Bronchial epithelial cell (primary cell): ENCODE data around the gene GRIK3. TPM values are rescaled to one million over a fixed set of nuclear protein-coding genes. Genes with fewer than 3 reads are reported as not detected.

Source experiments
- DNase-seq: peaks from one replicate; pipeline ENCODE4 v3.0.0-alpha.2; 2010; ENCODE audit warnings: low read depth
- FAIRE-seq: peaks from 2 replicates; lab custom pipeline; 2011; peaks lifted over from hg19 to GRCh38; lab: Jason Lieb, UNC
- H3K27me3 ChIP-seq: 2 replicates; pipeline ENCODE4 v1.5.1; 2011; ENCODE audit warnings: low read length; ENCODE audit not compliant: control insufficient read depth, insufficient read depth
- H3K36me3 ChIP-seq: 2 replicates; pipeline ENCODE4 v1.5.1; 2011; ENCODE audit warnings: low read length; ENCODE audit not compliant: control insufficient read depth, insufficient read depth
- H3K4me3 ChIP-seq: 2 replicates; pipeline ENCODE4 v1.5.1; 2011; ENCODE audit warnings: mild to moderate bottlenecking, low read depth, low read length, control low read depth
- CTCF ChIP-seq: IDR thresholded peaks from 2 replicates; pipeline ENCODE4 v1.5.1; 2011; ENCODE audit warnings: mild to moderate bottlenecking, moderate library complexity, low read length, control low read depth, inconsistent platforms; ENCODE audit not compliant: insufficient read depth, severe bottlenecking
- total RNA-seq: library from RNA; depleted of rRNA; stranded (reverse); fragments of >200 nt; gene quantifications from 2 replicates; pipeline ENCODE4 v1.2.1, GENCODE V29; 2014

GRIK3 gene
- total RNA-seq, 1 donor from 2014 or later, result under 0.01 TPM

- H3K27me3 ChIP-seq, result no peaks in the 10 kb centered on the region
- no peak for TF ChIP-seq CTCF
- H3K36me3 ChIP-seq, result no peaks in the 10 kb centered on the region
- H3K4me3 ChIP-seq, result no peak overlapping the region
- DNase-seq (no peak), FAIRE-seq (no peak)
Measured at GRCh38 chr1:37020653-37021277, 13.6 kb downstream of the GRIK3 start.

- no peak for FAIRE-seq
- DNase-seq, result no peak
- TF ChIP-seq CTCF, result no peak
- H3K36me3 ChIP-seq, result no peaks in the 10 kb centered on the region
- H3K4me3 ChIP-seq, result no peak overlapping the region
- no peaks in the 10 kb centered on the region for H3K27me3 ChIP-seq
Measured at GRCh38 chr1:37018510-37018909, 15.8 kb downstream of the GRIK3 start.

- FAIRE-seq (no peak), DNase-seq (no peak)
- H3K27me3 ChIP-seq, result no peaks in the 10 kb centered on the region
- no peaks in the 10 kb centered on the region for H3K36me3 ChIP-seq
- no peak for TF ChIP-seq CTCF
- H3K4me3 ChIP-seq, result no peak overlapping the region
Measured at GRCh38 chr1:37017720-37018119, 16.6 kb downstream of the GRIK3 start.

- H3K4me3 ChIP-seq, result no peak overlapping the region
- H3K27me3 ChIP-seq, result no peaks in the 10 kb centered on the region
- DNase-seq (no peak), FAIRE-seq (no peak)
- no peaks in the 10 kb centered on the region for H3K36me3 ChIP-seq
- TF ChIP-seq CTCF, result no peak
Measured at GRCh38 chr1:37016121-37016520, 18.2 kb downstream of the GRIK3 start.

- H3K27me3 ChIP-seq, result no peaks in the 10 kb centered on the region
Measured at GRCh38 chr1:37015713-37016112, 18.6 kb downstream of the GRIK3 start.

More at GRCh38 chr1:37015713-37016112, 18.6 kb downstream of the GRIK3 start:
- no peak for TF ChIP-seq CTCF
- no peaks in the 10 kb centered on the region for H3K36me3 ChIP-seq
- DNase-seq, result no peak
- FAIRE-seq, result no peak
- H3K4me3 ChIP-seq, result no peak overlapping the region
